ENCODE measurements around the gene TMEM223. TPM values are rescaled to one million over a fixed set of nuclear protein-coding genes. Genes with fewer than 3 reads are reported as not detected.
A peak's percentile ranks its signal among the peaks of the same experiment; 100 is the strongest.
"Not testable (repeated sequence)": the region's sequence is repeated elsewhere in the genome, so short reads cannot be mapped to it uniquely, and the experiment has no call there.

The TMEM223 gene, protein sequence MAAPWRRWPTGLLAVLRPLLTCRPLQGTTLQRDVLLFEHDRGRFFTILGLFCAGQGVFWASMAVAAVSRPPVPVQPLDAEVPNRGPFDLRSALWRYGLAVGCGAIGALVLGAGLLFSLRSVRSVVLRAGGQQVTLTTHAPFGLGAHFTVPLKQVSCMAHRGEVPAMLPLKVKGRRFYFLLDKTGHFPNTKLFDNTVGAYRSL
- polyA plus RNA-seq (ENCODE audit: insufficient read length in 4 of 4) = 10 to 100 TPM; 19.4 to 31.0 (median 23.3) TPM

GRCh38 chr11:62791501-62792201 lies at the start of gene TMEM223:
TSS of gene TMEM223 (minus strand) at chr11:62792006. CDS start at chr11:62791994, 12 bp downstream.
- DNase-seq (ENCODE audit: low read depth in 4 of 4, low spot score in 3 of 4) = peak; percentile 62 to 73 (median 64)

DNA sequence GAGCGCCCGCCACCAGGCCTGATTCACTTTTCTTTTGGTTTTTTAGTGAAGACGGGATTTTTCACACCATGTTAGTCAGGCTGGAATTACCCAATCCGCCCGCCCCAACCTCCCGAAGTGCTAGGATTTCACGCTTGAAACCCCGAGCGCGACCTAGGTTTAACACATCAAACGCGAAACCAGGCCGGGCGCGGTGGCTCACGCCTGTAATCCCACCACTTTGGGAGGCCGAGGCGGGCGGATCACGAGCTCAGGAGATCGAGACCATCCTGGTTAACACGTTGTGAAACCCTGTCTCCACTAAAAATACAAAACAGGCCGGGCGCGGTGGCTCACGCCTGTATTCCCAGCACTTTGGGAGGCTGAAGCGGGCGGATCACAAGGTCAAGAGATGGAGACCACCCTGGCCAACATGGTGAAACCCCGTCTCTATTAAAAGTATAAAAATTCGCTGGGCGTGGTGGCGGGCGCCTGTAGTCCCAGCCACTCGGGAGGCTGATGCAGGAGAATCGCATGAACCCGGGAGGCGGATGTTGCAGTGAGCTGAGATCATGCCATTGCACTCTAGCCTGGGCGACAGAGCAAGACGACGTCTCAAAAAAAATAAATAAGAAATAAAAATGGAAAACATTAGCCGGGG lies 49.0 kb upstream of the TMEM223 start:
- peak in 1 of 4 donors; percentile 51 for DNase-seq (ENCODE audit: low read depth in 4 of 4, low spot score in 3 of 4)

DNA sequence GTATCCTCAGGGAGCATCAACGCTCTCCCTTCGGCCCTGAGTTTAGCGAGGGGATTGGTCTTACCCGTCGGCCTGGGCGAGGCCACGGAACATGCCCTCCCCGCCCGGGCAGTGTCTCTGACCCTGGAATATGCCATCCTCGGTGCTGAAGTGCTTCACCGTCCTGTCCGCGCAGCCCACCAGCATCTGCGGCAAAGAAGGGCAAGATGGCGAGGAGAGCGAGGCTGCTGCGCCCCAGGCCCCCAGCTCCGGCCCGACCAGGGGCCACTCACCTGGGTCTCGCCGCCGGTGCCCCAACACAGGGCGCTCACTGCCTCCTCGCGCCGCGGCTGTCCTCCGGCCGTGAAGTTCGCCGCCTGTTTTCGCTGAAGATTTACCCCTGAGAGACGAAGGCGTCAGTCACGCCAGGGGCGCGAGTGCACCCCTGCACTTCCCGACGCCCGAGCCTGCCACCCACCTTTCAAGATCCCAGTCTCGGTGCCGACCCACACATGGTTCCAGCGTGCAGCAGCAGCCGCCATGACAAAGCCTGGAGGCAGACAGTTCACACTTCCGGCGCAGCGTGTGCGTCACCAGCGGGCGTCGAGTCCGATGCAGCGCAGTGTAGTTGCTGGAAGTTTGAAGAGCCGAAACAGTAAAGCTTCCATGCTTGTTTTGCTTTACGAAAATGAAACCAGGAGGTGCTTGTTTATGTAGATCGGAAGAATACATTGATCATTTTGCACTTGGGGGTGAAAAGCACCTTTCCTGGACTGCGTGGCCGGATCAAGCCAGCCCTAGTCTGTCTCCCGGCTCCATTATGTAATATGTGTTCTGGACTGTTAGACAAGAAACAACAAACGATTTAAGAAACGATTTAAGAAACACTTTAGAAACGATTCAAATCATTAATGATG lies 47.5 kb upstream of the TMEM223 start, which contains the start of gene WDR74:
Gene WDR74 (minus strand): TSS at position 541 of the 896 bp plus-strand sequence. CDS start 20 bp downstream, at position 521.
- peak; percentile 80 to 91 (median 88) for DNase-seq (ENCODE audit: low read depth in 4 of 4, low spot score in 3 of 4)

DNA sequence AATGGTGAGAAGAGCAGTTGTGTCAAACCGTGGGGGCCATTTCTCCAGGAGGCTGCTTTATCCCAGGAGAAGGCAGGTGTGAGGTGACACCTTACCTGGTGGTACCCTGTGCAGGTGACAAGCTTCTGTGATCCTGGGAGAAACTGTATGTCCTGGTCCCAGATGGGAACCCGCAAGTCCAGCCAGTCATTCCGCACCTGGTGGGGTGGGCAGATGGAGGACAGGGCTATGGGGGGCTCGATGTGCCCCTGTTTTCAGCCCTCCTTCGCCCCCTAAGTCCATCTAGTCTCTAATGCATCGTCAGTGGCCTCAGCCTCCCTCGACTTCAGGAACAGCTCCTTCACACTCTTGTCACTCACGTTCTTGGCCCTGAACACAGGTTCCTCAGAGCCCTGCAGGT lies 43.5 kb upstream of the TMEM223 start:
- DNase-seq (ENCODE audit: low read depth in 4 of 4, low spot score in 3 of 4) = no peak

- DNase-seq (ENCODE audit: low read depth in 4 of 4, low spot score in 3 of 4) = no peak
Measured at GRCh38 chr11:62832336-62833234, 40.8 kb upstream of the TMEM223 start, which contains the start of gene TEX54. TSS of gene TEX54 (minus strand) at chr11:62832841.

- DNase-seq (ENCODE audit: low read depth in 4 of 4, low spot score in 3 of 4) = peak; percentile 97 to 98 (median 98)
Measured at GRCh38 chr11:62831520-62832335, 39.9 kb upstream of the TMEM223 start, which contains the start of gene STX5. TSS of gene STX5 (minus strand) at chr11:62832051. CDS start at chr11:62831243, 808 bp downstream.

GRCh38 chr11:62830904-62831519 lies 39.2 kb upstream of the TMEM223 start:
- DNase-seq (ENCODE audit: low read depth in 4 of 4, low spot score in 3 of 4) = peak; percentile 51 to 63 (median 60)

GRCh38 chr11:62828130-62828529 lies 36.3 kb upstream of the TMEM223 start:
- DNase-seq (ENCODE audit: low read depth in 4 of 4, low spot score in 3 of 4) = not testable (repeated sequence)

GRCh38 chr11:62823677-62824076 lies 31.9 kb upstream of the TMEM223 start:
- no peak for DNase-seq (ENCODE audit: low read depth in 4 of 4, low spot score in 3 of 4)

DNA sequence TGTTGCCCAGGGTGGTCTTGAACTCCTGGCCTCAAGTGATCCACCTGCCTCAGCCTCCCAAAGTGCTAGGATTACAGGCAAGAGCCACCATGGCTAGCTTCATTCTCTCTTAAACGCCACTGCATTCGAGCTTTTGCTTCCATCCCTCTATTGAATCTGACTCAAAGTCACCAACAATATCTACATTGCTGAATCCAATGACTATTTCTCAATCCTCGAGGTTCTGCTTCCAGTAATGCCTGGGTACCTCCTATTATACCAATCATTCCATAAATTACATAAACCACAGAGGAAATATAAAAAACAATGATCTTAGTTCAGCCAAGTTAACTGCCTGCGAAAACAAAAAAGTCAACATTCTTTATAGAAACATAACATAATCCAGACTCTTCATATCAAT lies 25.3 kb upstream of the TMEM223 start:
- DNase-seq (ENCODE audit: low read depth in 4 of 4, low spot score in 3 of 4) = no peak

DNA sequence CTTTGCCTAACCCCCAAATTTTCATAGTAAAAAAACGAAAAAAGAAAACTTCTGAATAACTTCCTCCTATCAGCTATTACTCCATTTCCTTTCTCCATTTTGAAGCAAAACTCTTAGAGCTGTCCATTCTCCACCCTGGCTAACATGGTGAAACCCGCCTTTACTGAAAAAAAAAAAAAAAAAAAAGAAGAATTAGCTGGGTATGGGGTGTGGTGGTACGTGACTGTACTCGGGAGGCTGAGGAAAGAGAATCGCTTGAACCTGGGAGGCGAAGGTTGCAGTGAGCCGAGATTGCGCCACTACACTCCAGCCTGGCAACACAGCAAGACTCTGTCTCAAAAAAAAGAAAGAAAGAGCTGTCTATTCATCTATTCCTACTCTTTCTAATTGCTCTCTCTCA lies 24.8 kb upstream of the TMEM223 start:
- DNase-seq (ENCODE audit: low read depth in 4 of 4, low spot score in 3 of 4) = no peak

DNA sequence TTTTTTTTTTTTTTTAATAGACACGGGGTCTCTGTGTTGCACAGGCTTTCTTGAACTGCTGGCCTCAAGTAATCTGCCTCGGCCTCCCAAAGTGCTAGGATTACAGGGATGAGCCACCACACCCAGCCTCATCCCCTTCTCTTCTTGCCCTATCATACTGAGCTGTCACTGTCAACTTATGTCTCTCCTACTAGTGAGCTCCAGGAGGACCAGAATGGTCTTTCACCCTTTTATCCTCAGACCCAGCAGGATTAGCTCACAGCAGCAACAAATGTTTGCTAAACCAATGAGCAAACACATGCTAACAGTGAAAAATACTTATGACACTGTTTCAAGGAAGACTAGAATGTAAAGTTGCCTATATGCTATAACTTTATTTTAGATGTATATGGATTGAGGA lies 19.9 kb upstream of the TMEM223 start:
- DNase-seq (ENCODE audit: low read depth in 4 of 4, low spot score in 3 of 4) = no peak

GRCh38 chr11:62810748-62811147 lies 18.9 kb upstream of the TMEM223 start:
- DNase-seq (ENCODE audit: low read depth in 4 of 4, low spot score in 3 of 4) = no peak

- no peak for DNase-seq (ENCODE audit: low read depth in 4 of 4, low spot score in 3 of 4)
Measured at GRCh38 chr11:62806611-62807121, 14.9 kb upstream of the TMEM223 start.

GRCh38 chr11:62805961-62806441 lies 14.2 kb upstream of the TMEM223 start:
- no peak for DNase-seq (ENCODE audit: low read depth in 4 of 4, low spot score in 3 of 4)

DNA sequence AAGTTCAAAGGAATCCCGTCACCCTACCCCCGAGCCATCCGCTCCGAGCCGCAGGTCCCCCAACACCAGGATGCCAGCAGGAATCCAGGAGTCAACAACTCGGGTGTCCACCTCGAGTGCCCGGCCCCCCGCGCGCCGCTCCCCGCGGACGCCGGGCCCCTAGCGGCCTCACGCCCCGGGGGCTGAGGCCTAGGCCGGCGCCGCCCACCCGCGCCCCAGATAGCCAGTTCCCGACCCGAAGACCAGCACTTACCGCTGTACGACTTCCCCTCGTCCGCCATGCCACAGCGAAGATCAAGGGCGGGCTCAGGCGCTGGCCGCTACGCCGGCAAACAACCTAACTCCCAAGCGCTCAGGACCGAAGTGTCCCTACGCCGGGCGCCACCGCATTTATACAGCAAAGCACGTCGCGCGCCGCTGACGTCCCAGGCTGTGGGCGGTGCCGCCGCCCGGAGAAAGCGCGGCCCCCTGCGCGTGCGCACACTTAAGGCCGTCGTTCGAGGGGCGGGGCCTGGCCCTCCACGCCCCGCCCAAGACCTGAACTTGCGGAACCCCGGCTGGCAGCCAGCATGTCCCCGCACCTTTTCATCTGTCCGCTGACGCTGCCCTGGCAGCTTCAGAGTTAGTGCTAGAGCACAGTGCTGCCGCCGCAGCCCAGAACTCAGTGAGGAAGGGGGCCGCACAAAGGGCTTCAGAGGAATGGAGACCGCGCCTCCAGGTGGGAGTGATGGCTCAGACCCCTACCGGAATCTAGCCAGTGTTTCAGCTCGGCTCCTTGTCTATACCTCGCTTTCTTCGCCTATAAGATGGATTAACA lies 13.5 kb upstream of the TMEM223 start, which contains the start of gene NXF1:
Gene NXF1 (minus strand): TSS at position 365 of the 817 bp plus-strand sequence. CDS start 84 bp downstream, at position 281.
- DNase-seq (ENCODE audit: low read depth in 4 of 4, low spot score in 3 of 4) = peak; percentile 89 to 93 (median 90)
